Kidney epithelial cell (primary cell): Measurements from ENCODE around the gene STAC3. TPM values are rescaled to one million over a fixed set of nuclear protein-coding genes. Genes with fewer than 3 reads are reported as not detected.

Source experiments
- DNase-seq: peaks from one replicate; pipeline ENCODE4 v3.0.0-alpha.2; 2010; ENCODE audit warnings: low read depth
- H3K27me3 ChIP-seq: 2 replicates; pipeline ENCODE4 v1.6.0; 2011; ENCODE audit warnings: low read length; ENCODE audit not compliant: control insufficient read depth, insufficient read depth
- H3K36me3 ChIP-seq: 2 replicates; pipeline ENCODE4 v1.5.1; 2011; ENCODE audit warnings: low read length; ENCODE audit not compliant: control insufficient read depth, insufficient read depth
- H3K4me3 ChIP-seq: 2 replicates; pipeline ENCODE4 v1.5.1; 2011; ENCODE audit warnings: low read depth, mild to moderate bottlenecking, control low read depth, low read length
- total RNA-seq: library from RNA; depleted of rRNA; stranded (reverse); fragments of >200 nt; gene quantifications from 2 replicates; pipeline ENCODE4 v1.2.3, GENCODE V29; 2015
- TF ChIP-seq, protein P1 (sequence below): IDR thresholded peaks from 2 replicates; pipeline ENCODE4 v1.5.1; 2011; ENCODE audit warnings: mild to moderate bottlenecking, moderate library complexity, low read length, control low read depth, inconsistent platforms; ENCODE audit not compliant: insufficient read depth, poor library complexity, severe bottlenecking

The STAC3 gene
- total RNA-seq, 1 donor from 2014 or later = 0.71 TPM

GRCh38 chr12:57201631-57202030 lies 49.4 kb downstream of the STAC3 start:
- Histone ChIP-seq H3K36me3 (peaks cover 2% of the 10 kb centered on the region), H3K27me3 (no peaks in the 10 kb centered on the region), H3K4me3 (no peak overlapping the region)
- TF ChIP-seq, protein P1, sequence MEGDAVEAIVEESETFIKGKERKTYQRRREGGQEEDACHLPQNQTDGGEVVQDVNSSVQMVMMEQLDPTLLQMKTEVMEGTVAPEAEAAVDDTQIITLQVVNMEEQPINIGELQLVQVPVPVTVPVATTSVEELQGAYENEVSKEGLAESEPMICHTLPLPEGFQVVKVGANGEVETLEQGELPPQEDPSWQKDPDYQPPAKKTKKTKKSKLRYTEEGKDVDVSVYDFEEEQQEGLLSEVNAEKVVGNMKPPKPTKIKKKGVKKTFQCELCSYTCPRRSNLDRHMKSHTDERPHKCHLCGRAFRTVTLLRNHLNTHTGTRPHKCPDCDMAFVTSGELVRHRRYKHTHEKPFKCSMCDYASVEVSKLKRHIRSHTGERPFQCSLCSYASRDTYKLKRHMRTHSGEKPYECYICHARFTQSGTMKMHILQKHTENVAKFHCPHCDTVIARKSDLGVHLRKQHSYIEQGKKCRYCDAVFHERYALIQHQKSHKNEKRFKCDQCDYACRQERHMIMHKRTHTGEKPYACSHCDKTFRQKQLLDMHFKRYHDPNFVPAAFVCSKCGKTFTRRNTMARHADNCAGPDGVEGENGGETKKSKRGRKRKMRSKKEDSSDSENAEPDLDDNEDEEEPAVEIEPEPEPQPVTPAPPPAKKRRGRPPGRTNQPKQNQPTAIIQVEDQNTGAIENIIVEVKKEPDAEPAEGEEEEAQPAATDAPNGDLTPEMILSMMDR = no peak
- DNase-seq = no peak

GRCh38 chr12:57201219-57201618 lies 49.8 kb downstream of the STAC3 start:
- no peak for DNase-seq
- Histone ChIP-seq H3K27me3 (no peaks in the 10 kb centered on the region), H3K36me3 (peaks cover 2% of the 10 kb centered on the region), H3K4me3 (no peak overlapping the region)
- TF ChIP-seq, protein P1 = no peak

DNA sequence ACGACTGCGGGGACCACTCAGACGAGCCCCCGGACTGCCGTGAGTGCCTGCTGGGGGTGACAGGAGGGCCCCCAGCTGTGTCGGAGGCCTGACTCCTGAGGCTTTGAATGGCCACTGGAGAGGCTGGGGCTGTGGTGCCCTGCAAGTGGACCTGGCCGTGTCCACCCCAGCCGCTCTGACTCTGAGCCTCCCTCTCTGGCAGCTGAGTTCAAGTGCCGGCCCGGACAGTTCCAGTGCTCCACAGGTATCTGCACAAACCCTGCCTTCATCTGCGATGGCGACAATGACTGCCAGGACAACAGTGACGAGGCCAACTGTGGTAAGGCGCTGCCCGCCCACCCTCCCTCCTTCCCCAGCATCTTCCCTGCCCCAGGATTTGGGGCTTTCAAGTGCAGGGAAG lies 50.5 kb downstream of the STAC3 start:
- H3K27me3 ChIP-seq = no peaks in the 10 kb centered on the region
- DNase-seq = no peak
- TF ChIP-seq, protein P1 = no peak
- H3K36me3 ChIP-seq = no peaks in the 10 kb centered on the region
- no peak overlapping the region for H3K4me3 ChIP-seq

- H3K4me3 ChIP-seq = no peak overlapping the region
- H3K36me3 ChIP-seq = no peaks in the 10 kb centered on the region
- TF ChIP-seq, protein P1 = no peak
- H3K27me3 ChIP-seq = no peaks in the 10 kb centered on the region
- DNase-seq = no peak
Measured at GRCh38 chr12:57199191-57199590, 51.8 kb downstream of the STAC3 start.

- TF ChIP-seq, protein P1 = no peak
- DNase-seq = no peak
- Histone ChIP-seq H3K27me3 (no peaks in the 10 kb centered on the region), H3K36me3 (no peaks in the 10 kb centered on the region), H3K4me3 (no peak overlapping the region)
Measured at GRCh38 chr12:57198329-57198728, 52.7 kb downstream of the STAC3 start.

GRCh38 chr12:57196956-57197355 lies 54.0 kb downstream of the STAC3 start:
- TF ChIP-seq, protein P1 = no peak
- no peak for DNase-seq
- Histone ChIP-seq H3K36me3 (no peaks in the 10 kb centered on the region), H3K4me3 (no peak overlapping the region), H3K27me3 (no peaks in the 10 kb centered on the region)
